SK-N-SH (cell line): ENCODE results near the gene SHMT1.

Experiments
- CTCF ChIP-seq: fragments of 200-600 bp; sonication (generic); IDR thresholded peaks from 2 replicates; pipeline ENCODE4 v1.6.1; 2017; ENCODE audit warnings: antibody characterized with exemption, mild to moderate bottlenecking, moderate library complexity
- POLR2AphosphoS5 ChIP-seq: IDR thresholded peaks from 2 replicates; pipeline ENCODE4 v1.6.1; 2012; ENCODE audit warnings: low read depth, low read length
- RFX5 ChIP-seq: IDR thresholded peaks from 2 replicates; pipeline ENCODE4 v1.6.1; 2012; ENCODE audit warnings: mild to moderate bottlenecking, improper control_type of control experiment, low read length
- SIN3A ChIP-seq: IDR thresholded peaks from 2 replicates; pipeline ENCODE4 v1.6.1; 2012; ENCODE audit warnings: low read depth, mild to moderate bottlenecking, low read length, moderate library complexity, borderline replicate concordance
- TAF1 ChIP-seq: IDR thresholded peaks from 2 replicates; pipeline ENCODE4 v1.6.1; 2012; ENCODE audit warnings: low read depth, mild to moderate bottlenecking, low read length, moderate library complexity, borderline replicate concordance
- USF2 ChIP-seq: fragments of 150-350 bp; IDR thresholded peaks from 2 replicates; pipeline ENCODE4 v1.6.1; 2017; ENCODE audit warnings: antibody characterized with exemption, low read length, low read depth, borderline replicate concordance

GRCh38 chr17:18331879-18332278 is 31.5 kb downstream of the SHMT1 start:
- no peak for TF ChIP-seq CTCF
- TF ChIP-seq USF2: no peak
- no peak for TF ChIP-seq TAF1
- no peak for TF ChIP-seq RFX5
- no peak for TF ChIP-seq POLR2AphosphoS5
- no peak for TF ChIP-seq SIN3A
